GM21447 (cell line): ENCODE results near the gene KCNIP4.

ENCODE experiments used
- ATAC-seq: cut with Tn5 transposase; IDR thresholded peaks from one replicate; pipeline ENCODE4 v1.9.1; 2021; ENCODE audit not compliant: unreplicated experiment

KCNIP4 gene

DNA sequence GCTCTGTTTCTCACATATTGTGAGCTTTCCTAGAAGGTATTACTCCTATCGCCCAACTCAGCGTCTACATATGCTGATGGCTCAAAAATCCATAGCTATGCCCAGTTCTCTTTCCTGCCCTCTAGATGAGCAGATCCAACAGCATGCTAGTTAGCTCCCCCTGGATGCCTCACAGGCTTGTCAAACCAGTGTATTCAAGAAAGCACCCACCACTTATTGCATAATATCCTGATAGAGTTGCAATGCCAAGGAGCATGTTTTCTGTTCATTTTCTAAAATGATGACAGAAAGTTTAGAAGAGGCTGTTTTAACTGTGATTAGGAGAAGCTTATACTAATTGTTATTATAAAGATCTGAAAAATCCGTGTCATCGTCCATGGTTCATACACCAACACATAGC lies 1250.2 kb downstream of the KCNIP4 start:
- no peak for ATAC-seq

DNA sequence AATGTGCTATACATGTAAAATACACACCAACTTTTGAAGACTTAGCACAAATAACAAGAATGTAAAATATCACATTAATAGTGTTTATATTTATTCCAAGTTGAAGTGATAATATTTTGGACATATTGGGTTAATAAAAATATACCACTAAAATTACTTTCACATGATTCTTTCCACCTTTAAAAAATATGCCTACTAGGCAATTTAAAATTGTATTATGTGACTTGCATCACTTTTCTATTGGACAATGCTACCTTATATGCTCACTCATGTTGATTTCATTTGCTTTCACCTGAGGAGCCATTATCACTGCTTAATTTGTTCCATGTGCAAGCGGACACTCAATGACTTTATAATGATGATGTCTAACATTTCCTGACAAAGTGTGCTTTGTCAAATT lies 1251.8 kb downstream of the KCNIP4 start:
- ATAC-seq = no peak

DNA sequence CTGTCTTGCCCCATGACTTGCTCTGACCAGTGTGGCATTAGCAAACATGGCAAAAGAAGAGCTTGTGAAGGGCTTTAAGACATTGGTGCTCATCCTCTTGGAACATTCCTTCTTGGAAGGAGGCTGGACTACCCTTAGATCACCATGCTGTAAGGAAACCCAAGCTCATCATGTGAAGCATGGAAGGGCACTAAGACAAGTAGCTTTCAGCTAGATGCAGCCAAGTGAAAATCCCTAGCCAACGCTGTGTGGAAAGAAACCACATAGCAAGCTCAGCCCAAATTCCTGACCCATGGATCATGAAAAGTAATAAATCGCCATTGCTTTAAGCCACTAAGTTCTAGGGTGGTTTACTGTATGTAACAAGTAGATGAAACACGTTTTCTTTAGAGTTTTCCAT lies 1260.7 kb downstream of the KCNIP4 start:
- ATAC-seq = no peak

DNA sequence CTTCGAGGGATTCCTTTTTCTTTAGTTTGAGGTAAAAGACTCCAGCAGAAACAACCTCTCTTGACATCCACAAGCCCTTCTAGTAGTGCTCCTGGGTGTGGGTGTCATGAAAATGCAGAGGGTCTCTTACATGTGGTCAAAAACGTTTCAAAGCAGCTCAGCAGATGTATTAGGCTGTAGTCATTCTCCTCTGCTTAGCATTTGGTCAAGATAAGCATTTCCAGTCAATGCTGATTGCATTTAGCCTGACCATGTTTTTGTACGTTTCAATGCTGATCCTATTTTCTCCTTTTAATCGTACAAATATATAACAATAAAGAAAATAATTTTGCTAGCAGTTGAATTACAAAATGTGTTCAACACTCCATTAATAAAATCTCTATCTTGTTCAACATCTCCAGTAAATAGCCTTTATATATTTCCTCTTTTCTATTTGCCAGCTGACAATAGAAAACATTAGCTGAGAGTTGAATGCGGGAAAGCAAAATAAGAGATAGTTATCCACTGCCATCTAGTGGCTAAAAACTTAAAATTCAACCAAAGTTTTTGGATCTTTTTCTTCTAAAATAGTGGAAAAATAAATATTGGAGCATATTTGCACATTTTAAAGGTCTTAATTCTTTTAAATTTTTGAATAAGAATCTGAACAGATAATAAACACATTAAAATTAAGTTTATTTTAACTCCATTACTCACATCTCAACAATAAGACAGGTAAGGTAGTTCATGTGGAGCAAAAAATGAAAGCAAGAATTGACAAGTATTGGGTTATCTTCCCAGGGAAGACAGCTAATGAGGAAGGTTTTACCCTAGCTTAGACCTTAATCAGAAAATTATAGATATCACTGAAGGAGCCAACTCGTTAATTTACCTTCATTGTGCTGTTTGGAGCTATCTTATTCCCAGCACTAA lies 1263.5 kb downstream of the KCNIP4 start:
- ATAC-seq = no peak

DNA sequence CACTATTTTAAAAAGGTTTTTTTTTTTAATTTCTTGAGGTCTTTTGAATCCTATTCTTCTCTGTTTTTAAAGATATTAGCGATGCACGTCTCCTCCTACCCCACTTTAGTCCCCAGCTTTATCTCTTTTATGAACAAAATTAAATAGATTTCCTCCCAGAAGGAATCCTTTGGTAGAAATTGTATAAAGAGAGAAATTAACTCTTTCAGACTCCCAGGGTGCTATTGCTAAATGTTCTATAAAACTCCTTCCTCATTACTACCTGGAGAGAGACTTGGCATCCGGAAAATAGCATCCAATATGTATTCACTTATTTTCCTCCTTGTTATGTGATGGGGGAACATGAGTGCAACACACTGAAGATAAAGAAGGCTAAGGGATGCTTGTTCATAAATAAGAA lies 1264.8 kb downstream of the KCNIP4 start:
- ATAC-seq = no peak

DNA sequence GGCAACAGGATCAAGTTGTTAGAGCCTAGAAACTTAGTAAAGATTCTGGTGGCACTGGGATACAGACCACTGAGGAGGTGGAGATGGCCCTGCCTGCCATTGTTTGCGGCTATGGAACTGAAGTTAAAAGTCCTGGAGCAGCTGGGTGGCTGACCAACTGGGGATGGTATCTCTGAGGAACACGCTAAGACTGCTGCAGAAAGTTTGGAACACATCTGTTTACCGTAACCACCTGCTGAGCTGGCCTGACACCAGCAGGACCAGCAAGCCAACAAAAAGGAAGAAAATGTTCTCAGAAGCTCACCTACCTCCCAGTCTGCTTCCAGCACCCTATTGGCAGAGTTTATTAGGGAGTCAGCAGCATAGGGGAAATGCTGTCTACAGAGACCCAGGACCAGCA lies 1265.7 kb downstream of the KCNIP4 start:
- ATAC-seq = no peak

DNA sequence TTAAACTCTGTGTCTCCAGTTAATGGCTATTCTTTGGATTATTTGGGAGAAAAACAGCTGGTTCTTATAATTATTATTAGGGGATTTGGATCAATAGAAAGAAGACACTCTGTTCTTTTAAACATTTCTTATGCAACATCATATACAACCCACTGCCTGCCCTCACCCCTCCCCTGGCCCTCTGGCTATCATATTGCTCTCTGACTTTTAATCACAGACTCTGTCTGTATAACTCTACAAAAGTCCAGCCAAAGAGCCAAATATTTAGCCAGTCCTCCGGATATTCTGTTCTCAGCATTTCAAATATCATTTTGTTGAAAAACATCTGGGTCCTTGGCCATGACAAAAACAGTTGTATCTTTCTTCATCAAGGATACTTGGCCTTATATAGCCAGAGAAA lies 1267.3 kb downstream of the KCNIP4 start:
- ATAC-seq = no peak

DNA sequence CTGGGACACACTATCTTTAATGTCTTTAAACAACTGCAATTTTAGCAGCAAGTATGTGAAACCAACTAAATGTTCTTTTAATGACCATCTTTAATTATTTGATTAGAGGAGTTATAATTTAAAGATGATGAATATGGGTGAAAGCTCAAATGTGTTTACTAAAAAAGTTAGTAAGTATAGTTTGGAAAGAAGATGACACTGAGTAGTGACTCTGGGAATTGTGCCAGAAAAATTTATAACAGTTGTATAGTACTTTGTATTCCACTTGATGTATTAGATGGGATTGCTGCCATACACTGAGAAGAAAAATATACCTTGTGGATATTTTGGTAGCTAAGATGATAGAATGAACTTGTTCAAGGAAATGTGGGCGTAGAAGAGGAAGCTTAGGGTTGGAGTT lies 1267.8 kb downstream of the KCNIP4 start:
- no peak for ATAC-seq

DNA sequence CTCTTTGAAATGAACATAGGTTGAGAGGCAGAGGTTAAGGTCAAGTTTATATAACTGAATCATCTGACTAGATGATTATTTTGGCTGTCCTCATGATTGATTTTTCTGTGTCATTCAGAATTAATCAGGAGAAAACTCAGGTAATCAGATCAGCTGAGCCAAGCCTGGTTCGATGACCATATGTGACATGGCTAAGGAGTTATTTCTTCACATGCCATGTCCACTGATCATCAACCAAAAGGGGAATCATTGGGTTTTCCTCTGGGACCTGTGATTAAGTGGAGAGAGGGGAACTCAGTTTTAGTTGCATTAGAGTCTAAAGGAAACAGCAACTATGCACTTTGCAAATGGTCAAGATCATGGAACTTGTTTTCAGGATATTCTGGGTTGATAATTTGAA lies 1268.6 kb downstream of the KCNIP4 start:
- ATAC-seq = no peak
